ENCODE data around the gene PLAAT1. TPM values are rescaled to one million over a fixed set of nuclear protein-coding genes. Genes with fewer than 3 reads are reported as not detected.

PLAAT1 gene
- total and polyA plus RNA-seq, 10 of the 15 experiments (the other 5 are each of a cell fraction or from before 2014, with no cell fraction given): not detected

DNA sequence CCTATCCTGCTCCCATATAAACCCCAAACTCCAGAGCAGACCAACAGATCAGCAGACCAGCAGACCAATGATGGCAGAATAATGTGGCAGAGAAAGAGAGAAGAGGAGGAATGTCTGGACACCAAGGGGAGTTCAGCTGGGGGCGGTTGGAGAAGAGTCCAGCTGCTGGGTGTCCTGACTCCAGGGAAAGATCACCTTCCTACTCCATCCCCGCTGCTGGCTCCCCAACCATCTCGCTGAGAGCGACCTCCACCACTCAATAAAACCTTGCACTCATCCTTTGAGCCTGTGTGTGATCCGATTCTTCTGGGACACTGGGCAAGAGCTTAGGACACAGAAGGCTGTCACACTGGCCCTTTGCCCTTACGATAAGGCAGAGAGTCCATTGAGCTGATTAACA, 12.8 kb upstream of the PLAAT1 start:
- no peak for ATAC-seq
- ChIA-PET CTCF (no interaction called here), SMC1A (ENCODE audit: uncharacterized antibody, unreplicated experiment) (no interaction called here), RAD21 (ENCODE audit: unreplicated experiment) (no interaction called here), POLR2A (no interaction called here)
- Histone ChIP-seq H3K4me2 (ENCODE audit: control insufficient read depth, insufficient read depth) (no peak overlapping the region), H3K4me1 (ENCODE audit: control insufficient read depth, insufficient read depth, low read length) (no peaks in the 10 kb centered on the region), H3K4me3 (no peak overlapping the region), H3K36me3 (ENCODE audit: control insufficient read depth in 2 of 2, insufficient read depth in 2 of 2, low read length in 1 of 2) (no peaks in the 10 kb centered on the region), H3K79me2 (ENCODE audit: control insufficient read depth, insufficient read depth, low read length) (no peaks in the 10 kb centered on the region), H3K27ac (ENCODE audit: control insufficient read depth, insufficient read depth) (no peak overlapping the region), H4K20me1 (ENCODE audit: control insufficient read depth, insufficient read depth) (no peaks in the 10 kb centered on the region), H3K9ac (ENCODE audit: control insufficient read depth, insufficient read depth, low read length) (no peak overlapping the region), H3K9me3 (replicated peaks; ENCODE audit: control insufficient read depth, insufficient read depth, low read length) (no peaks in the 10 kb centered on the region), H2AFZ (ENCODE audit: control insufficient read depth, low read depth, low read length) (no peak overlapping the region), H3K27me3 (replicated peaks in 1 of 2; ENCODE audit: control insufficient read depth in 2 of 2, insufficient read depth in 2 of 2, low read length in 1 of 2) (peaks cover 0 to 3% of the 10 kb centered on the region in 2 experiments; a peak in 2 of 4 replicates)
- in situ Hi-C loops (cut with MboI) (no loop called here), intact Hi-C loops (cut with micrococcal nuclease; ENCODE audit: unreplicated experiment) (no loop called here)
- TF ChIP-seq BMI1 (IDR thresholded peaks at IDR 0.05; ENCODE audit: borderline replicate concordance) (no peak), SMARCA5 (IDR thresholded peaks at IDR 0.05) (no peak), TCF7 (IDR thresholded peaks at IDR 0.05; ENCODE audit: borderline replicate concordance) (no peak), JUND (IDR thresholded peaks at IDR 0.05; ENCODE audit: low read depth, low read length) (no peak), PAX5 (IDR thresholded peaks at IDR 0.05; ENCODE audit: borderline replicate concordance, low read depth, low read length) (no peak), SMAD1 (IDR thresholded peaks at IDR 0.05; ENCODE audit: low read depth, partially characterized antibody) (no peak), TCF12 (IDR thresholded peaks at IDR 0.05; ENCODE audit: low read depth, low read length) (no peak), POLR2AphosphoS2 (IDR thresholded peaks at IDR 0.05; ENCODE audit: low read depth, low read length) (no peak), SPI1 (IDR thresholded peaks at IDR 0.05; ENCODE audit: borderline replicate concordance, insufficient read depth, low read depth, low read length) (no peak), RELA (IDR thresholded peaks at IDR 0.05; ENCODE audit: borderline replicate concordance, partially characterized antibody) (no peak), ZNF274 (IDR thresholded peaks at IDR 0.05; ENCODE audit: insufficient read depth, insufficient read length) (no peak), SREBF2 (IDR thresholded peaks at IDR 0.05; ENCODE audit: low read length) (no peak), SMAD5 (IDR thresholded peaks at IDR 0.05; ENCODE audit: low read depth) (no peak), RFX5 (IDR thresholded peaks at IDR 0.05; ENCODE audit: low read depth, low read length) (no peak), ESRRA (IDR thresholded peaks at IDR 0.05; ENCODE audit: low read length) (no peak)
- FAIRE-seq: no peak
- BruUV-seq (replicated peaks): no TSS peak
- 16% methylated on average over 6 of the region's 6 CpGs for WGBS (ENCODE audit: insufficient coverage, insufficient replicate concordance, low lambda C conversion rate, missing lambda C conversion rate)
- no peak for DNase-seq (ENCODE audit: low read depth, low spot score)

Data from GM12878 (cell line).